IMR-90 (cell line): ENCODE results near the gene FHAD1.

Source experiments
- TF ChIP-seq, protein P1 (sequence below): fragments of 150-350 bp; IDR thresholded peaks from 2 replicates; pipeline ENCODE4 v1.6.1; 2016; ENCODE audit warnings: low read depth, mild to moderate bottlenecking, low read length, moderate library complexity, borderline replicate concordance
- TF ChIP-seq, protein P2 (sequence below): conservative IDR thresholded peaks from 2 replicates; pipeline ENCODE4 v1.5.1; 2012; ENCODE audit warnings: mild to moderate bottlenecking, low read depth, low read length, improper control_type of control experiment

DNA sequence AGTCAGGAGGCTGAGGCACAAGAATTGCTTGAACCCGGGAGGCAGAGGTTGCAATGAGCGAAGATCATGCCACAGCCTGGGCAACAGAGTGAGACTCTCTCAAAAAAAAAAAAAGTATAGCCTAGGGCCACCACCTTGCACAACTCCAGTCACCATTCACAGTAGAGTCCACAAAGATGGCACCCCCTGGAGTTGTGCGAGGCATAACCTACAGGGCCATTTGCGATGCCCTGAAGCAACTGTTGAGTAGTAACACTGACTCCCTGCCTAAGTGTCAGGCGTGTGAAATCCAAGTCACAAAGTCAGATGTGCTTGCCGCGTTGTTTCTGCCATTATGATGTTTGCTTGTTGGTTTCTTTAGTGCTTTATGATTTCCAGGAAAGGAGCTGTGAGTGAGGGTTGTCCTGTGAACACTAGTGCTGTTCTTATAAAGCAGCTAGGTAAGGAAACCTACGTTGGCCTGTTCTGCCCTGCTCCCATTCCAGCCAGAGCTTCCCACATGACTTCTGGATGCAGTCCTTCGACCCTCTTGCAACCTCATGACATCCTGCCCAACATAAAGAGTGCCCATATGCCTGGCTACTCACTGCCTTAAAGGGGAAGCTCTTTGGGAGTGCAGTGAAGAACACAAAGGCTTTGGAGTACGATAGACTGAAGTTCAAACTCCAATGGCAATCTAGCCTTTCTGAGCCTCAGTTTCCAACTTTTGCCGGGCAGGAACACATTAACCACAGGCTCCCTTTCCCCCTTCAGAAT lies 29.8 kb downstream of the FHAD1 start:
- TF ChIP-seq, protein P1, sequence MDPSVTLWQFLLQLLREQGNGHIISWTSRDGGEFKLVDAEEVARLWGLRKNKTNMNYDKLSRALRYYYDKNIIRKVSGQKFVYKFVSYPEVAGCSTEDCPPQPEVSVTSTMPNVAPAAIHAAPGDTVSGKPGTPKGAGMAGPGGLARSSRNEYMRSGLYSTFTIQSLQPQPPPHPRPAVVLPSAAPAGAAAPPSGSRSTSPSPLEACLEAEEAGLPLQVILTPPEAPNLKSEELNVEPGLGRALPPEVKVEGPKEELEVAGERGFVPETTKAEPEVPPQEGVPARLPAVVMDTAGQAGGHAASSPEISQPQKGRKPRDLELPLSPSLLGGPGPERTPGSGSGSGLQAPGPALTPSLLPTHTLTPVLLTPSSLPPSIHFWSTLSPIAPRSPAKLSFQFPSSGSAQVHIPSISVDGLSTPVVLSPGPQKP = no peak
- TF ChIP-seq, protein P2, sequence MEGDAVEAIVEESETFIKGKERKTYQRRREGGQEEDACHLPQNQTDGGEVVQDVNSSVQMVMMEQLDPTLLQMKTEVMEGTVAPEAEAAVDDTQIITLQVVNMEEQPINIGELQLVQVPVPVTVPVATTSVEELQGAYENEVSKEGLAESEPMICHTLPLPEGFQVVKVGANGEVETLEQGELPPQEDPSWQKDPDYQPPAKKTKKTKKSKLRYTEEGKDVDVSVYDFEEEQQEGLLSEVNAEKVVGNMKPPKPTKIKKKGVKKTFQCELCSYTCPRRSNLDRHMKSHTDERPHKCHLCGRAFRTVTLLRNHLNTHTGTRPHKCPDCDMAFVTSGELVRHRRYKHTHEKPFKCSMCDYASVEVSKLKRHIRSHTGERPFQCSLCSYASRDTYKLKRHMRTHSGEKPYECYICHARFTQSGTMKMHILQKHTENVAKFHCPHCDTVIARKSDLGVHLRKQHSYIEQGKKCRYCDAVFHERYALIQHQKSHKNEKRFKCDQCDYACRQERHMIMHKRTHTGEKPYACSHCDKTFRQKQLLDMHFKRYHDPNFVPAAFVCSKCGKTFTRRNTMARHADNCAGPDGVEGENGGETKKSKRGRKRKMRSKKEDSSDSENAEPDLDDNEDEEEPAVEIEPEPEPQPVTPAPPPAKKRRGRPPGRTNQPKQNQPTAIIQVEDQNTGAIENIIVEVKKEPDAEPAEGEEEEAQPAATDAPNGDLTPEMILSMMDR = no peak
